NCI-H2171 treated with DMSO at 0.1 percent for 48 hours (cell line): ENCODE measurements around the gene HMGB4.

Experiments used
- DNase-seq: peaks from one replicate; lab custom pipeline; 2025; lab: John Stamatoyannopoulos, UW

Gene HMGB4

DNA sequence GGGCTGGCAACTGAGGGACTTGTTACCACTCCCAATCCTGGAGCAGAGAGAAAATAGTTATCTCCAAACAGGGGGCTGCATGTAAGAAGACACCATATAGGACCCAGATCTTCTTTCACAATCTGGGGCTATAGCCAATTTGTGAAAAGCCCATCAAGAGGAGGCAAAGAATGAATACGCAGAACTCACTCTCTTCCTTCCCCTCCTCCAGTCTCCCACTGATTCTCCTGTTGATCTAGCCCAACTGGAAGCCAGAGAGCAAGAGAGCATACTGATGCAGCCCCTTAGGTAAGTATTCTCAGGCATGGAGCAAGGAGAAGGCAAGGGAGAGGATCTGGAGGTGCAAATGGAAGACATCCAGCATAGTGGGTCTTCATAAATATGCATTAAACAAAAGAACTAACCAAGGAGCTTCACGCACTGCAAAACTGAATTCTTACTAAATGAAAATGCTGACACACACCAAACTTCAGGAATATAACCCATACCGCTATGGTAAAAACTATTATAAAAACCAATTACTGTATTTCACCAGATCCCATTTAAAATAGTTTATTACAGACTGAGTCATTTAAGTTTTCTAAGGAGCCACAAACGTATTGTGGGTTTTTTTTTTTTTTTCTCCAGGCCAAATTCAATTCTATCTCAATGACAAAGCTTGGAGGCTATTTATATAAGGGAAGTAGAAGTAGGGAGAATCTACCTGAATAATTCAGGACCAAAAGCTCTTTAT is 15.5 kb upstream of the HMGB4 start:
- no peak for DNase-seq

DNA sequence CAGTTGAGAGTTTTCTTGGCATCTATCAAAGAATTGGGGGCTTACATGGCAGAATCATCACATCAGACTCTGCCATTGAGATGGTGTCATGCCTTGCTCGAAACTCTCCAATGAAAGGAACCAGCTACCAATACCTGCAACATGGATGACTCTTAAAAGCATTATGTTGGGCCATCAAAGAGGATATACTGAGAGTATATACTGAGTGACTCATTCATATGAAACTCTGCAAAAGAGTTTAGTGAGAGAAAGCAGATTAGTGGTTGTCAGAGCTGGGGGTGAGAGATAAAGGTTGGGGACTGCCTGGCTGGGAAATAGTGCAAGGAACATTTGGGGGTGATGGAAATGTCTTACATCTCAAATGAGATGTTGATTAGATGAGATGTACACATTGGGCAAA is 14.7 kb upstream of the HMGB4 start:
- no peak for DNase-seq

DNA sequence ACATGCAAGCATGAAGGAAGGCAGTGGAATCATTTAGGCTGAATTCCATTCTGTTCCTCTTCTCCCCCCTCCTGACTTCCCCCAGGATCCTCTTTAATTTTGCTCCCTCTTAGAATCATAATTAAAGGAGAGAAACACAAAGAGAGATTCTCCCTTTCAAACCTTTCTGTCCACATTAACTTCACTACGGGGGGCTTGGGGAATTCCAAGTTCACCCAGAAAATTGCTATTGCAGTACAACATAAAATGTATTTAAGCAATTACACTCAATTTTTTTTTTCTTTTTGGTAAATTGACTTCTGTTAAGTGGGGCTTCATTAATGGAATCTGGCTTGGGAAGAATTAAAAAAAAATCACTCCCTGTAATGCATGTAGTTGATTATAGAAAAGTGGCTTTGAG is 13.4 kb upstream of the HMGB4 start:
- DNase-seq: no peak

DNA sequence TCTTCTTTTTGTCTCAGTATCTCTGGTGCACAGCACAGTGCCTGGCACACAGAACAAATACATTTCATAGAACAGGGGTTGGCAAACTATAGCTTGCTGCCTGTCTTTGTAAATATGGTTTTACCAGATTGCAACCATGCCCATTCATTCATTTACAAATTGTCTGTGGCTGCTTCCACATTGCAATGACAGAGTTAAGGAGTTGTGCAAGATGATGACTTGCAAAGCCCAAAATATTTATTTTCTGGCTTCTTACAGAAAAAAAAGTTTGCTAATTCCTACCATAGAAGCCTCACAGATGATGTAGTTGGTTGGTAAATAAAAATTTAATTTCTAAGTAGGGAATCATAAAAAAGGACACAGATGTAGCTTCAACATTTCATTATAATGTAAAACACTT is 11.2 kb upstream of the HMGB4 start:
- DNase-seq: no peak

DNA sequence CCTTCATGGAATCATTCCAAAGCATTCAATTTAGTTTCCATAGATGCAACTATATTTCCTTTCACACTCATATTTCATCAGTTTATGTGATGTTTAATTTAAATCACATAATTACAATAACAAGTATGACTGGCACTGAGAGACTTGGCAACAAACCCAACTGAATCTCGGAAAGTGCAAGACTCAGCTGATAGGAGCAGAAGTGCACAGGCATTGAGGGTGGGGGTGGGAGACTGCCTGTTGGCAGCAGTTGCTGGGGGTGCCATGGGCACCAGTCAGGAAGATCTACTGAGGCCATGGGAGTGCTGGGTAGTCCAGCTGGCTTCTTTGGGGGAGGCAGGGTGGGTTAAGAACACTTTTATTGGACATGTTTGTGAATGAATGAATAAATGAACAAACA is 10.4 kb upstream of the HMGB4 start:
- no peak for DNase-seq

DNA sequence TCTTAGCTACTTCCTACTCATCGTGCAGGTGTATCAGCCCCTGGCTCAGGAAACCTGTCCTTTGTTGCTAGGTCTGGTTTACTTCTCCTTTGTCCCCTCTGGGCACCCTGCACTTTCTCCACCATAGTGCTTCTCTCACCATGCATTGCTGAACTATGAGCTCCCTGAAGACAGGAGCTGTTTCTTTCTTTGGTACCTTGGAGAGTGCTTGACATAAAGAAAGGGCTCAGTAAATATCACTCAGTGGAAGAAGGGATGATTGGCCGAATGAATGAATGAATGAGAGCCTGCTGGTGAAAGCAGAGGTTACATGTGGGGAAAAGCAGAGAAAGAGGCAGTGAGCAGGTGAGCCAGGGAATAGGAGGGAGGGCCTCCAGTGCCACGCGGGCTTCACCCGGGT is 9.8 kb upstream of the HMGB4 start:
- DNase-seq: no peak

DNA sequence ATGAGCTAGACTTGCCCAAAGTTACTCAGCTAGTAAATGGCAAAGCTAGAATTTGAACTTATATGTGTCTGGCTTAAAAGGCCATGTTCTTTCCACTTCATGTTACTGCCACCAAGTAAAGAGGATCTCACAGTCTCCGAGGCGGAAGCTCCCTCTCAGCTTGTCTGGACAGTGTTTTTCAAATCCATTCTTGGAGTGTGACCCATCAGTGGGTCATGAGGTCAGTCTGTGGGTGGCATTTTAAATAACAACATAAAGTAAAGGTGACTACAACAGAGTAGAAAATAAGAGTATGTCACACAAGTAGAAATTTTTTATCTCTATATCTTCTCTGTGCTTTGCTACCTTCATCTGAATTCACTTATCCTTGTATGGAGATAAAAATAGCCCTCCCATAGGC is 3.2 kb upstream of the HMGB4 start:
- DNase-seq: no peak

DNA sequence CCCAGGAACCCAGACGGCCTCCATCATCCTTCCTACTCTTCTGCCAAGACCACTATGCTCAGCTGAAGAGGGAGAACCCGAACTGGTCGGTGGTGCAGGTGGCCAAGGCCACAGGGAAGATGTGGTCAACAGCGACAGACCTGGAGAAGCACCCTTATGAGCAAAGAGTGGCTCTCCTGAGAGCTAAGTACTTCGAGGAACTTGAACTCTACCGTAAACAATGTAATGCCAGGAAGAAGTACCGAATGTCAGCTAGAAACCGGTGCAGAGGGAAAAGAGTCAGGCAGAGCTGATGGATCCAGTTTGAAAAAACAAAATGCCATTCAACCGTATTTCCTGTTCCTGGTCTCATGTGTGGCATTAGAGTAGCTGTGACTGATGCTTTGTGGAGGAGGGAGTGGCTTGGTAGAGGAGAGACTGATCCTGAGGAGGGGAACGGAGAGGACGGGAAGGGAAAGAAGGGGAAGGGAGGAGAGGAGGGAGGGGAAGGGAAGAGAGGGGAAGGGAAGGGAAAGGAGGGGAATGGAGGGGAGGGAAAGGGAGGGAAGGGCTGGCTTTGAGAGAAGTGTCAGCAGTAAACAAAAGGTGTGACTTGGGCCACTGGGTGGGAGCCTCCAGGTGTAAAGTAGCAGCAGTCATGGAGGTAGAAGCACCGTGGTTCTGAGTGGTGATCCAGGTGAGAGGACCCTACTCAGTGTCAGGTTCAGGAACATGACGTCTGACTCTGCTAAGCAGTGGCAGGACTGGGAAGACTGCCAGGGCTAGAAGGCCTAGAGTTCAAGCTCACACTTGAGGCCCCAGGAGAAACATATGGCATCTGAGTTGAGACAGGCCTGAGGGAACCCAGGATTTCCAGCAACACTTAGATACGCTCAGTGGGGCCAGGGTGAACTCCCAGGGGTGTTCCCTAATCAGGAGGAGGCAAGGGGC is 846 bp downstream of the HMGB4 start:
- peak; percentile 46 for DNase-seq

DNA sequence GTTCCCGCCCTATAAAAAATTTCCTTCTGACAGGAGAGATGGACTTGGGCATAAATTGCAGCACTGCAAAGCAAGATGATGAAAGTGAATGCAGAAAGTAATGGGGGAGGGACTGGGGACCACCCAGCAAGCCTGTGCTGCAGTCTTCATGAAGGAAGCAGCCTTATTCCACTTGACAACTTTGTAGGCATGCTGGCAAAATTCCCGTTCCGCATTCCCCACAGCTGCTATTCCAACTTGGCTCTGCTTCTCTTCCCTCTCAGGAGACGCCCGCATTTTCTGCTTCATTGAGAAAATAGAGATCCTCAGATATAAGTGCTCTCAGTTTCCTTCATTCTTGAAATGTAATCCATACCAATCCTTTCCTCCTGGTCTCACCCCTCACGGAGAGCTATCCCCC is 2.4 kb downstream of the HMGB4 start:
- DNase-seq: peak; percentile 76

DNA sequence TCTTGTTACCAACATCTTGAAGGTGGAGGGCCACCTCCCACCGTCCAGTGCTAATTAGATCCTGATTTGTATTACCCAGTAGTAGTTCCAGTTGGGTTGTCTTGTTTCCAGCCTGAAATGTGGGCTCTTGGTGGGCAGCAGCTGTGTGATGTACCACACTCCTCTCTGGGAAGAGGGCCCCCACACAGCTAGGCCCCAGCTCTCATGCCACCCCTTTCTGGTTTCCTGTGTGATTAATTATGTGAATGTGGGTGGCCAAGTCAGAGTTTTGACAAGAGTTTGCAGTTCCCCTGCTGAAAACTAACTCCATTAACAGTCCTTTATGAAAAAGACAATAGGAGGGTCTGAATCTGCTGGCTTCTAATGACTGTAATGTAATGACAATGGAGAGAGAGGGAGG is 3.8 kb downstream of the HMGB4 start:
- DNase-seq: no peak

DNA sequence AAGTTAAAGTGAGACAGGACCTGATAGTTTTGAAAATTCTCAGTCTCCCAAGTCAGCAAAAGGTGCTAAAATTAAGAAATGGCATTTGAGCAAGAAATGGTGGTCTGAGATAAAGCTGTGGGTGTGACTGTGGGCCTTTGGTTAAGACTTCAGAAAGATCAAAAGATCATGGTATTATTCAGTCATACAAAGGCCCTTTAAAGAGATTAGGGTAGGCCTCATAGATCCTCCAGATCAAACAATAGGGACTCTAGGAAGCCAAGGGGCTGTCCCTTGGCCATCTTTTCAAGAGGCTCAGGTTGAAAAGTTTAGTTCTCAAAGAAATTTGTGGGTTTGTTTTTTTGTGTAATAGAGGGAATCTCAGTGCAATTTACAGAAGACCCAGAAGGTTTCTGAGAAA is 8.4 kb downstream of the HMGB4 start:
- DNase-seq: no peak

DNA sequence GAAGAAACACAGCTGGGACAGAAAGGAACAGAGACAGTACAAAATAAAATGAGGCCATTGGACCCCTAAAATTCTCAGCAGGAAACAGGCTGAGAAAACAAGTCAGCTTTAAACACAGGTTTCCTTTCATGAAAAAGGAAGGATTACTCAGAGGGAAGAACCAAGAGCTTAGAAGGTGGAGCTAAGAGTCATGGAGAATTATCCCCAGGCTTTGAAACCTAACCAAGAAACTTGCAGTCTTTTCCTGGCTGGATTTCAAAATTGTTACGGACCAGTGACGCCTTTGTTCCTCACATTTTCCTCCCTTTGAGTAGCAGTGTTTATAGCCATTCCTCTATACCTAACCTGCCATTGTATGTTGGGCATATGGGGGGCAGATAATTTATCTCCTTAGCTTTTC is 8.8 kb downstream of the HMGB4 start:
- DNase-seq: no peak

DNA sequence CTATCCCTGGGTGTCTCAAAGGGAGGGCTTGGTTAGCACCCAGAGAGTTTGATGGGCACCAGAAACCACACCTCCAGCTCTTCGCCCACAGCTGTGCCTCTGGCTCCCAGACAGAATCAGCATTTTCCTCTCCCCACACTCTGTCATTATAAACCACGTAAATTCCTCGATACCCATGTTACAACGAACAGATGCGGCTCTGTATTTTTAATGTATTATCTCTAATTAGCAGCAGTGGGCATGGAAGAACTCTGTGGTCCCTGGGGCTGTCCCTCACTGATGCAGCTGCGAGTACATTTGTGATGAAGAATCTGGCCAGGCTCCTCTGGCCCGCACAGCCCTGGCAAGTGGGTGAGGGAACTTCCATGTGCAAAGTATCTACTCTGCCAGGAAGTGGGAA is 10.8 kb downstream of the HMGB4 start:
- DNase-seq: no peak

DNA sequence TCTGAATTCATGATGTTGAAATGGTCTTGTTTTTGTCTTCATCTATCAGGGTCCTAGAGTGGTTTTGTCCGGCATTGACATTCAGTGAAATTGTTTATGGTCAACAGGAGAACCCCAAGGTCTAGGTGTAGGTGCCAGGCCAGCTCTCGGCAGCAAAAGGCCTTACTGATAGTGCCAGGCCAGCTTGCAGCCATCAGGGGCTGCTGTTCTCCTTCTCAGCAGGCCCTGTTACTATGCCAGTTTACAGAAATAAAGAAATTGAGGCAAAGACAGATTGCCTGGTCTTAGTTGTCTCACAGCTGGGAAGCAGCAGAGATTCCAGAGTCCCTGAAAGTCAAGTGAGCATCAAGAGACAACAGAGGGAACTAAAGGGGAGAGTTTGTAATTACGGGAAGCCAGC is 12.0 kb downstream of the HMGB4 start:
- DNase-seq: no peak

DNA sequence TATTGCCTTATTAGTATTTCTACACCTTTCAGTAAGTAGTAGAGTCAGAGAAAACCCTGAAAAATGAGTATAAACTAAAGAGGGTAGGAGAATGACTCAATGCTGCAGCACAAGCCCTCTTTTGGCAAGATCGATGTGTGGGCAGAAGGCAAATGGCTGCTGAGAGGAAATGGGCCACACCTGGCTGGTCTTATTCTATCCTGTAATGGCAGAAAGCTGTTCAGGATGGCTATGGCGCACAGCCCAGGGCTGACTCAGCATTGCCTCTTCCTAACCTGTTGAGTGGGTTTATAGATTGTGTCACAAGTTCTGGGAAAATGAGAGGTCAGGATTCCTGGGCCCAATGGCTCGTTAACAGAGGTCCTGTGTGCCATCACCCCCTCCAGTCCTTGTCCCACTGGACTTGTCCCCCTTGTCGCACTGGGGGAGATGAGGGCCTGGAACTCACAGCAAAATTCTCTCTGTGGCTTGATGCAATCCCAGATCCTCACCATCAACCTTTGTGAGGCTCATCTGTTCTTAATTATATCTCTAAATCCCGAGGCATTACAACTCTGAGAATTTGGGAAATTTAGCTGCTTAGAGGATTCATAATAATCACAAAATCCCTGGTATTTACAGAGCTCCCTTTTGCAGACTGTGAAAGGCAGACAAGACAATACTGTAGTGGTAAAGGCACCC is 13.2 kb downstream of the HMGB4 start:
- DNase-seq: no peak

DNA sequence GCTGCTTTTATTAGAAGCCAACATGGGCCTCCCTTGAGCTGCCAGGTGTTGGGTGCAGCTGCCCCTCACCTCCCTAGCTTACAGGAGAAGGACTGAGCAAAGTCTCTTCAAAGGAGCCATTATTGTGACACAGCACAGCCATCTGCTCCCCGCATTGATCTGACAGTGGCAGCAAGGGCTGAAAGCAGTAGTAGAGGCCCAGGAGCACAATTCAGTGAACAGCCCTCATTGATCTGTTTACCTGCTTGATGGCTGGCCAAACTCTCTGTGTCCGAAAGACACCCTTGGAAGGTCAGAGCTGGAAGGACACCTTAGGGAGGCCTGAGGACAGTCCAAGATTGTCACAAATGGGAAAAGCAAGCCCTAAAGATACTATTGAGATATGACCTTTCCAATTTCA is 14.5 kb downstream of the HMGB4 start:
- no peak for DNase-seq

DNA sequence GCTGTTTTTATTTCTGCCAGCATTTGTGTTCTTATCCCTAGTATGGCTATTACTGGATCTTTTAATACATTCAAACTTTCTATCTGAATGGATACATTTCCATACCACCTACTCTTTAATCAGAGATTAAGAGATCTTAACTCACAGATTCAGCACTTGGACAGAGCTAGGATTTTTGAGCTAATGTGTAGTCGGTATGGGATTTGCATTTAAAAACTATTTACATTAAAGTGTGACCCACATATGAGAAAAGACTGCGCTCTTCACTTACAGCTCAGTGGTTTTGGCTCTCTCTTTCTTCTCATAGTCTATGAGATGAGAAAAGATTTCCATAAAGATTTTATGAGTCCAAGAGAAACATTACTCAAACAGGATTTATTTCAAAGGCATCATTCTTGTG is 16.4 kb downstream of the HMGB4 start:
- DNase-seq: no peak

DNA sequence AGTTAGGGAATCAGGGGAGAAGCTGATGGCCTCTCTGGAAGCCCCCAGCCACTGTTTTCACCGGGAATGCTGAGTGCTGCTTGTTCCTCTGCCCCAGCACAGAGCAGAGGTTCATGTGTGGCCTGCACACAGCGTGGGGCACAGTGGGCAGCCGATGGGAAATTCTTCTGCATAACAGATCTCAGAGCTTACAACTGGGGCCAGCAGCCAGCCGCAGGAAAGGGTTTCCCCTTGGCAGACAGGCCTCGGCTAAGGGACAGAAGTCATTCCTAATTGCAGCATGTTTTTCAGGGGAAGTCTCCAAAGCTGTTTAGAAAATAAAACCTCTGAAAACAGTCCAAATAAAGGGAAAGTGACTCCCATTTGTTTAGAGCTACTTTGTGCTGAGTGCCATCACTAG is 22.6 kb downstream of the HMGB4 start:
- no peak for DNase-seq

DNA sequence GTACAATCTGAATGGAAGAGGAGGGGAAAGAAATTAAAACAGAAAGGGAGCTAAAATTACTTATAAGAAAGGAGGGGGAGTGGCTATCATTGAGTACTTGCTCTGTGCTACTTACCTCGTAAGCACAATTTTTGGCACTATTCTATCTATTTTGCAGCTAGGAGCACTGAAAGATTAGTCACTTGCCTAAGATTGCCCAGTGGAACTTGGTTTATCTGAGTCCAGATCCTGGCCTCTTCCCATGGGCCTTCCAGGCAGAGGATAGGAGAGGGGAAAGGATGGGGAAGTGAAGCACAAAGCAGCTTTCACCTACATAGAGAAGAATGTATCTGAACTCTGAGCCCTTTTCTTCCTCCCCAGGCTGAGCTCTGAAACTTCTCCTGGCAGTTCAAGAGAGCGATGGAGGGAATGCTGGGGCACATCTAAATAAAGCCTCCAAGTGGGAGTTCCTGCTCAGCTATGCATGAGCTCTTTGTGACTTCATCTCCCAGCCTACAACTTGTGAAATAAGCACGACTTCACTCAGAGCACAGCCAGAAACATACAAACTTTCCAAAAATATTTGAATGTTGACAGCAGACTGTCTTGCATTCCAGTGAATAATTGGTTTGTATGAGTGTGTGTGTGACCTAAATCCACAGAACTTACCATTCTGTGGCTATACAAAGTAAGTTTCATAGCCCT is 29.4 kb downstream of the HMGB4 start:
- DNase-seq: no peak

DNA sequence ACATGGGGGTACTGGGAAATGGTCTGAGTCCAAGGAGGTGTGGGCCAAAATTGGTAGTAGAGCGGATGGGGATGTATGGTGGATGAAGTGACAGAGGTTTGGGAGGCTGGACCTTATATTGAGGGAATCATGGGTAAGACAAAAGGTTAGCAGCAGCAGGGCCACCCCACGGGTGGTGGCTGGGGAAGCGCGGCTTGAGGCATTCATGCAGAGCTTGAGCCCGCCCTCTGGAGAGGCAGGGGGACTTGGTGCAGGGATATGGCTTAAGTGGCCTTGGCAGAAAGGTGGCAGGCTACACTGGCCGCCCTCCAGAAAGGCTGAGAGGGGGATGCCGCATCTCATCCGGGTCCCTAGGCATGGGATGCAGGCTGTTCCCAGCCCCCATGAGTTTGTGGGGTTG is 31.5 kb downstream of the HMGB4 start:
- no peak for DNase-seq

DNA sequence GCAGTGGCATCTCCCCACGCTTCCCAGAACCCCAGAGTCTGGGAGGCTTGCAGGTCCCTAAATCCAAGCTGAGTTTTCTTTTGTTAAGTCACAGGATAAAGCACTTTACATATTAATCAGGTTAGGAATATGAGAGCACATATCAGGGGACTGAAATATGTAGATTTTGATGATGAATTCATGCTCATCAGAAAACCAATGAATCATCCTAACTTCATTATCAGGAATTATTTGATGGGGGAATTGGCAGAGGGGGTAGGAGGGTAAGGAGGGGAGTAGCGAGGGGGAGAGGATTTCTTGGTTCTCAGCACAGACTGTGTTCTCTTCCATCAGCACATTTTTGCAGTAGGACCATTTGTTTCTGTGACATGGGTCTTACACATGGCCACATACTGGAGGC is 32.1 kb downstream of the HMGB4 start:
- DNase-seq: no peak

DNA sequence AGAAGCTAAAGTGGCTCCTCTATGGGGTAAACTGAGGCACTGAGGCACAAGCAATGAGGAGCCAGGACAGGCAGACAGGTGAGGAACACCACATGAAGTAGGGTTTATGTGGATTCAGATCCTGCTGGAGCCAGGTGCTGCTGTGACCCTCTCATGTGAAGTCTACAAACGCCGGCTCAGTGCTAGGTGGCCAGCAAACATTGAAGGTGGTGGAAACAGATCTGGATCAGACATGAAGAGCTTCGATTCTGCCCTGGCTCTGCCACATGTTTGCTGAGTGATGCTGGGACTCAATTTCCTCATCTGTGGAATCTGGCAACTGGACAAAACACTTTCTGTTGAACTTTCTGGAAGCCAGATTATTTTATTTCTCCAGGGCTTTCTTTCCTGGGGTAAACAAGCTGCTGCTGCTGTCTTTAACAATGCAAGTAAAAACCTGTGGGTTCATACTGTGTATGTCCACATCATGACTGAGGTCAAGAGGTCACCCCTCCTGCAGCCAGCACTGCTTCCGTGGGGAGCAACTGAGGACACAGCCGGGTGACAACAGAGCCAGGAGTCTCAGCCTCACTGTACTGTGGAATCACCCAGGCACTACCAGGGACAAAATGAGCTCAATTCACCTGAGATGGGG is 33.3 kb downstream of the HMGB4 start:
- DNase-seq: no peak
